DMS79 (cell line): ENCODE data around the gene SLCO1A2.
"Not testable (repeated sequence)": the region's sequence is repeated elsewhere in the genome, so short reads cannot be mapped to it uniquely, and the experiment has no call there.

Experiments used
- DNase-seq: peaks from one replicate; lab custom pipeline; 2025; lab: John Stamatoyannopoulos, UW

The SLCO1A2 gene

GRCh38 chr12:21334771-21335325, at the start of gene SLCO1A2:
Gene SLCO1A2 (minus strand): TSS chr12:21334917. CDS start chr12:21334647, 270 bp downstream.
- no peak for DNase-seq

DNA sequence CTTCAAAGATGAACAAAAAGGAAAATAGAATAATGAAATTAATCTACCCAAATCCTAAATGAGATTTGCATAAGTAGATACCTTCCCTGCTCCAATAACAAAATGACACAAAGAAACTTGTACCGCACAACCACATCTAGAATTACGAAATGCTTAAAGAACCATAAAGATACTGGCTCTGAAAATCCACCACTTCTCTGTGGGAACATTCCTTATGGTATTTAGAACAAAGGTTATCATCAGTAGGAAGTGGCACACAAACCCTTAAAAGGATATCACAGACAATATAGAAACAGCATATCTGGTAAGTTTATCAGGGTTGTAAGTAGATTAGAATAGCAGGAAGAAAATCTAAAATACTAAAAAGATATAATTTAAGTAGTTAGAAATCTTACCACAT, 49.5 kb upstream of the SLCO1A2 start:
- DNase-seq, result no peak

DNA sequence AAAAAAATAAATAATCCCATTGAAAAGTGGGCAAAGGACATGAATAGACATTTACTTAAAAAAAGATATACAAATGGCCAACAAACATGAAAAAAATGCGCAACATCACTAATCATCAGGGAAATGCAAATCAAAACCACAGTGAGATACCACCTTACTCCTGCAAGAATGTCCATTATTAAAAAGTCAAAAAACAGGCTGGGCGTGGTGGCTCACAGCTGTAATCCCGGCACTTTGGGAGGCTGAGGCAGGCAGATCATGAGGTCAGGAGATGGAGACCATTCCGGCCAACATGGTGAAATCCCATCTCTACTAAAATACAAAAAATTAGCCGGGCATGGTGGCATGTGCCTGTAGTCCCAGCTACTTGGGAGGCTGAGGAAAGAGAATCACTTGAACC, 46.6 kb upstream of the SLCO1A2 start:
- not testable (repeated sequence) for DNase-seq

GRCh38 chr12:21379218-21379617, 44.5 kb upstream of the SLCO1A2 start:
- no peak for DNase-seq

DNA sequence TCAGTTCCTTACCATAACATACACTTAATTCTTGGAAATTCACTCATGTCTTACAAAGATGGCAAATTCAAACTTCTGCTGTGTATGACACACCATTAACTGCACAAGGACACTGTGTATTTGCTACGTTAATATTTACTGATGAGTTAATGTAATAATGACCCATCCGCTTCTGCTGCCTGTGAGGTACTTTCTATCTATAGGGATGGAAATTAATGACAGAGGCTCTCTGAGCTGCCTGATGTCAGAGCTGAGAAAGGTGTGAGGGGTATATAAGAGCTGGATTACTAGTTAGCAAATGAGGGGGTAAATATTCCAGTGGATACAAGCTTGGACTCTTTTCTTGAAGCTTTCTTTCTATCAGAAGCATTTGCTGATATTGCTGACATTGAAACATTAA, 37.9 kb upstream of the SLCO1A2 start, which contains the start of gene IAPP:
TSS of gene IAPP (plus strand) at position 301 of the 400 bp plus-strand sequence. CDS start 450 bp downstream, outside the sequence.
- DNase-seq, result no peak

- no peak for DNase-seq
Measured at GRCh38 chr12:21370845-21371449, 36.2 kb upstream of the SLCO1A2 start.

- no peak for DNase-seq
Measured at GRCh38 chr12:21369141-21369980, 34.6 kb upstream of the SLCO1A2 start.

DNA sequence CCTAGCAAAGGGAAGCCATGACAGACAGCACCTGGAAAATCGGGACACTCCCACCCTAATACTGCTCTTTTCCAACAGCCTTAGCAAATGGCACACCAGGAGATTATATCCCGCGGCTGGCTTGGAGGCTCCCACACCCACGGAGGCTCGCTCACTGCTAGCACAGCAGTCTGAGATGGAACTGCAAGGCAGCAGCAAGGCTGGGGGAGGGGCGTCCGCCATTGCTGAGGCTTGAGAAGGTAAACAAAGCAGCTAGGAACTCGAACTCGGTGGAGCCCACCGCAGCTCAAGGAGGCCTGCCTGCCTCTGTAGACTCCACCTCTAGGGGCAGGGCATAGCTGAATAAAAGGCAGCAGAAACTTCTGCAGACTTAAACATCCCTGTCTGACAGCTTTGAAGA, 25.9 kb upstream of the SLCO1A2 start:
- DNase-seq, result not testable (repeated sequence)

DNA sequence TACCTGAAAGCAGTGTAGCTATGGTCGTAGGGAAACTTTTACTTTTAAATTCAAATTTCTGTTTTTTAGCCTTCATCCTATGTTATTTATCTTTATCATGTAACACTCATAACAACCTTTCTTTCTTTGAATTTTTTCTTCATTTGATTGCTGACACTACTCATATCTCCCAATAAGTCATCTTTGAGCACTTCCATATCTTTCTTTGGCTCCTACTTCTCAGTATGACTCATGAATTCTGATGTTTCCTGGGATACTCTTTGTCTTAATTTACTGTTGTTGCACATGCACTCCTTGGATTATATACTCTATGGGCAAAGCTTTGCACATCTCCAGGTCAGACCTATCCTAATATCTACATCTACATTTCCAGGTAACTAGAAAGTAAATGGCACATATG, 19.9 kb upstream of the SLCO1A2 start:
- DNase-seq, result no peak

- DNase-seq, result no peak
Measured at GRCh38 chr12:21353948-21354347, 19.2 kb upstream of the SLCO1A2 start.

DNA sequence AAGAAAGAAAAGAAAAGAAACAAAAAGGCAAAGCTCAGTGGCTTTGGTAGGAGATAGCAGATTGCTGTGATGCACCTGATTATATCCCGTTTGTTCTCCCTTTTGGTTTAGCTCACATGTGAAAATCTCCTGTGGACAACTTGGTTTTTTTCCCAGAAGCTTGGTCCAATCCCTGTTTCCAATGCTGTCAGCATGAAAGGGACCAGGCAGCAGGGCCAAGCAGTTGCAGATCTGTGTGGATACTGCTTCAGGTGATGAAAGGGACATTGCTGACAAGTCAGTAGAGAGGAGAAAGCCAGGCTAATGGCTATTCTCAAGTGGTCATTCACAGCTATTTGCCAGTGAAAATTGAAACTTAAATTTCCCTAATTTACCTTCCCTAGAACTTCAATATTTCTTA, 18.8 kb upstream of the SLCO1A2 start:
- no peak for DNase-seq

- no peak for DNase-seq
Measured at GRCh38 chr12:21350975-21351374, 16.3 kb upstream of the SLCO1A2 start.

GRCh38 chr12:21346542-21347205, 12.0 kb upstream of the SLCO1A2 start:
- DNase-seq, result no peak

DNA sequence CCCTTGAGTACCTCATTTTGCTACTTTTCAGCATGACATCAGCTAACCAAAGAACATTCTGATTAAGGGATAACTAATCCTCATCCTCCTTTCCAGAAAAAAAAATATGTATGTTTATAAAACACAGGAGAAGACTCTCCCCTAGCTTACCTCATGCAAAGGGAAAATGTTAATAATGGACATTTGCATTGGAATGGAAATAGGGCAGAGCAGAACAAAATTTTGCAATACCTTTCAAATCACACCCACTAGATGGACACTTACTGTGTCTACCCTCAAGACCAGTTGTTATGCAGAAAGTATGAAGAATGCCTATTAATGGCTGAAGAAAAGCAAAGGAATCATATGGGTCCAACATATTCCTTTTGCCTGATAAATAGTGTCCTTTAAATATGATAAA, 8.9 kb upstream of the SLCO1A2 start:
- no peak for DNase-seq

DNA sequence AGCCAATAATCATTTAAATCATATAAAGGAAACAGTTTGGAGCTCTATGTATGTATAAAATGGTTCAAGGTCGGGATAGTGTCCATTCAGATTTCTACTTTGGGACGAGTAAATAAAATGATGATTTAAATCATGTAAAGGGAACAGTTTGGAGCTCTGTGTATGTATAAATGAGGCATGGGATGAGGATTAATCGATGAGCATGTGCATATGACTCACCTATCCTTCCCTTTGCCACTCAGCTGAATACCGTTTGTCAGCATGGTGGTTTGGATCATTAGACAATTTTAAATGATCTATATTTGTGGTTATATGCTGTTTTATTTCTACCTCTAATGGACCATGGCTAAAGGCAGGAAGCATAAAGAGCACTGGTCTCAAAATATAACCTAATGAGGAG, 7.1 kb upstream of the SLCO1A2 start:
- no peak for DNase-seq

DNA sequence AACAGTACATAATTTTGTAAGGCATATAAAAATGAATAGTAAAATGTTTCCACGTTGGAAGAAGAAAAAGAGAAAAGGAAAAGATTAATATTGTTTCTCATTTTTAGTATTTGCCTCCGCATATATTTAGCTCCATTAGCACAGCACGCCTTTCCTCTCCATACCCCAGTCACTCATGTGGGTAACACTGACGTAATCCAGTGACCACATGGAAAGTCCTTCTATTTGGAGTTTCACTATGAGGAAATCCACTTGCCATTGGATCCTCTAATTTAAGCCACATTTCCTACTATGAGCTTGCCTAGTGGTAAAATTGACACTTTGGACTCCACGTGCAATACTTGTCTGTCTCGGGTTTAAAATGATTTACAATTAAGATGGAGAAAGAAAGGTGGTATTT, 5.7 kb upstream of the SLCO1A2 start:
- DNase-seq, result no peak

GRCh38 chr12:21339921-21340320, 5.2 kb upstream of the SLCO1A2 start:
- no peak for DNase-seq

GRCh38 chr12:21337959-21338744, 3.4 kb upstream of the SLCO1A2 start:
- no peak for DNase-seq

GRCh38 chr12:21337453-21337852, 2.7 kb upstream of the SLCO1A2 start:
- DNase-seq, result no peak

DNA sequence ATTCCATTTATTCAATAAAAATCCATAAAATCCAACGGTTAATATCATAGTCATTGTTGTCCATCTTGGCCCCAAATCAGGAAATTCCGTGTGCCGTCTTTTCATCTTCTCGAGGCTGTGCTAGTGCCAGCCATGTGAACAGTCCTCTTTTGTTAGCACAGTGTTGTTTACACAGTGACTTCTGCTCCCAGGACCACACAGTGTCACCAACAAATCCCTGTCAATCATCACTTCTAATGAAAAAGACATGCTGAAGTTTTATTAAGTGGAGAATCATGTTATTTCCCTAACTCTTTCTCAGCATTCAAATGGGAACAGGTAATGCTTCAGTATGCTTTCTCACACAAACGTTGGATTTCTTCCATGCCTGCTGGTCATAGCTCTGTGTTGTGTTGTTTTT, 1.9 kb upstream of the SLCO1A2 start:
- DNase-seq, result no peak

GRCh38 chr12:21330682-21331253, 3.9 kb downstream of the SLCO1A2 start:
- no peak for DNase-seq
